NCI-H748 treated with DMSO at 0.1 percent for 48 hours (cell line): Measurements from ENCODE around the gene NUBP1.
"Not testable (repeated sequence)": the region's sequence is repeated elsewhere in the genome, so short reads cannot be mapped to it uniquely, and the experiment has no call there.

Source experiments
- DNase-seq: peaks from one replicate; lab custom pipeline; 2025; lab: John Stamatoyannopoulos, UW

Gene NUBP1

GRCh38 chr16:10743610-10744369 is at the start of gene NUBP1:
Gene NUBP1 (plus strand): TSS chr16:10743842. CDS start chr16:10743864, 22 bp downstream.
- DNase-seq, result peak; percentile 91

- DNase-seq, result no peak
These were observed 49.8 kb upstream of the NUBP1 start for GRCh38 chr16:10693889-10694288.

DNA sequence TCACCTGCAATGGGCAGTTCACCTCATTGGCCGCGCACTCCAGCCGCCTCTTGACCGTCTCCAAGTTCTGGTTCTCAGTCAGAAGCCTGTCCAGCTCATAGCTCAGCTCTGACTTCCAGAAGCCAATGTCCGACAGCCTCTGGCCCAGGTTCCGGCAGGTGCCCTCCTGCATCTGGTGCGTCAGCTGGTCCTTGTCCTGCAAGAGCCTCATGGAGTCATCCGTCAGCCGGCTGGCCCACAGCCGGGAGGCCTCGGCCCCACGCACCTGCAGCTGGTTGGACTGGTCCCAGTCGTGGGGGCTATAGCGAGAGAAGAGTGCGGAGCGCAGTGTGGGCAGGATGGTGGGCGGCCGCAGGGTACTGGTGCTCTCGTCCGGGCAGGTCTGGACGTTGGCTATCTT is 49.3 kb upstream of the NUBP1 start:
- no peak for DNase-seq

GRCh38 chr16:10694830-10695229 is 48.8 kb upstream of the NUBP1 start, which contains the start of gene TEKT5:
Gene TEKT5 (minus strand): TSS chr16:10694930. CDS start chr16:10694873, 57 bp downstream.
- no peak for DNase-seq

- no peak for DNase-seq
These were observed 43.9 kb upstream of the NUBP1 start for GRCh38 chr16:10699756-10700155.

DNA sequence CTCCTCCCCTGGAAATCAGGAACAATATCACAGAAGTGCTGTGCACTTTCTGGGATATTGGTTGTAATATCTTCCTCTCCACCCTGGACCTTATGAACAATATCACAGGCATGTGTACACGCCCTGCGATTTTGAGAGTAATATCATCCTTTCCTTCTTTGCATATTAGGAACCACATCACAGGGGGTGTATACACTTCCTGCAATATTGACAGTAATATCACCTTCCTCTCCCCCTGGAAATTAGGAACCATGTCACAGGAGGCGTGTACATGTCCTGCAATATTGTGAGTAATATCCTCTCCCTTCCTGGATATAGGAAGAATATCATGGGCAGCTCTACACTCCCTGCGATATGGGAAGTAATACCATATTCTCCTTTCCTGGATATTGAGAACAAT is 34.7 kb upstream of the NUBP1 start:
- no peak for DNase-seq

GRCh38 chr16:10728003-10728887 is 15.4 kb upstream of the NUBP1 start:
- DNase-seq, result no peak

DNA sequence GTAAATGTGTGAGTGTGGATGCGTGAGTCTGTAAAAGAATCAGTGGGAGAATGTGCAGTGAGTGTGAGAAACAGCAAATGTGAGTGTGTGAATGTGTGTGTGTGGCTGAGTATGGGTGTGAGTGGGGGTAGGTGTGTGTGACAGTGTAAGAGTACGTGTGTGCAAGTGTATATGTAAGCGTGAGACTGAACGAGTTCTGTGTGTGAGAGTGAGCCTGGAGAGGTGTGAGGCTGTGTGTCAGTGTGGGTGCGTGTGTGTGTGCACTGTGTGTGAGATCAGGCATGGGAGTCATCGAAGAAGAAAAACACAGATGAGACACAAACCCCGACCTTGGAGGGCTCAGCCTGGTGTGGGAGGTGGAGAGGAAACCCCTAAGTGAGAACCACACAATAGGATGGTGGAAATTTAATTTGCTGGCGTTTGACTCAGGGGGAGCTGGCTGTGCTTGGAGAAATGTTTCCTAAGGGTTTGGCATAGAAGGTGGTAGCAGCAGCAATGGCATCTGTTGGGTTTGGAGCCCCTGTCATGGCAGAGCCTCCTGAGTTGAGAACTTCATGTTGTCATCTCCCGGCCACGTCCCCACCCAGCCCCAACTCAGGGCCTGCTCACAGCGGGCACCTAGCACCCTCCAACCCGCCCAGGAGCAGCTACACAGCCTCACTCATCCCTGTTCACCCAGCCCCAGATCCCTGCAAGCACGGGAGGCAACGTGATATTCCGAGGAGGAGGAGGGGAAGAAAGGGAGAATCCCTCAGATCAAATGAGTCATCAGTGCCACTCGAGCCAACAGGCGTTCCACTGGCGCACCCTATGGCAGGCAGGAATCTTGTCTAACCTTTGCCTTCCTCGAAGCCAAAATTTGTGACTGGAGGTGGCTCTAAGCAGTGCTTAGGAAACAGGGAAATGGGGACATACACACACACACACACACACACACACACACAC is 14.3 kb upstream of the NUBP1 start:
- no peak for DNase-seq

- DNase-seq, result no peak
These were observed 11.9 kb upstream of the NUBP1 start for GRCh38 chr16:10731790-10732189.

- peak; percentile 59 for DNase-seq
These were observed 6.5 kb upstream of the NUBP1 start for GRCh38 chr16:10737068-10737625.

DNA sequence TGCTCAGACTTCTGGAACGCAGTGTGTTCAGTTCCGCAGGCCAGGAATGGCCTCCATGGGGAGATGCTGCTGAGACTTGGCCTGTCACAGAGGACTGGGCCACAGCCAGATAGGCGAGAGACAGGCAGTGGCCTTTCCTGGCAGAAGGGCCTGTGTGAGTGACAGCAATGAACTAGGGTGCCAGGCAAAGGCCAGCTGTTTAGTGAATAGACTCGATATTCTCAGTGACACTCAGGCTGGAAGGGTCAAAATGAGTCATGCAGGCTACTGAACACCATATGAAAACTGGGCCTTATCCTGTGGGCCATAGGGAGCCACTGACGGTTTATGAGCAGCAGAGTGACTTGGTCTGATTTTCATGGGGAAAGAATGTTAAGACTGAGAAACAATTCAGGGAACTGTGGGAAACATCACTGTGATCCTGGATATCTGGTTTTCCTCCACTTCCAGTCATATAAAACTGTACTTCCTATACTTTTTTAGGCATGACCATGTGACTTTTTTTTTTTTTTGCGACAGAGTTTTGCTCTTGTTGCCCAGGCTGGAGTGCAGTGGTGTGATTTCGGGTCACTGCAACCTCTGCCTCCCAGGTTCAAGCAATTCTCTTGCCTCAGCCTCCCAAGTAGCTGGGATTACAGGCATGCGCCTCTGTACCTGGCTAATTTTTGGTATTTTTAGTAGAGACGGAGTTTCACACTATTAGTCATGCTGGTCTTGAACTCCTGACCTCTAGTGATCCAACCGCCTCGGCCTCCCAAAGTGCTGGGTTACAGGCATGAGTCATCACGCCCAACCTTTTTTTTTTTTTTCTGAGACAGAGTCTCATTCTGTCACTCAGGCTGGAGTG is 5.2 kb upstream of the NUBP1 start:
- no peak for DNase-seq

DNA sequence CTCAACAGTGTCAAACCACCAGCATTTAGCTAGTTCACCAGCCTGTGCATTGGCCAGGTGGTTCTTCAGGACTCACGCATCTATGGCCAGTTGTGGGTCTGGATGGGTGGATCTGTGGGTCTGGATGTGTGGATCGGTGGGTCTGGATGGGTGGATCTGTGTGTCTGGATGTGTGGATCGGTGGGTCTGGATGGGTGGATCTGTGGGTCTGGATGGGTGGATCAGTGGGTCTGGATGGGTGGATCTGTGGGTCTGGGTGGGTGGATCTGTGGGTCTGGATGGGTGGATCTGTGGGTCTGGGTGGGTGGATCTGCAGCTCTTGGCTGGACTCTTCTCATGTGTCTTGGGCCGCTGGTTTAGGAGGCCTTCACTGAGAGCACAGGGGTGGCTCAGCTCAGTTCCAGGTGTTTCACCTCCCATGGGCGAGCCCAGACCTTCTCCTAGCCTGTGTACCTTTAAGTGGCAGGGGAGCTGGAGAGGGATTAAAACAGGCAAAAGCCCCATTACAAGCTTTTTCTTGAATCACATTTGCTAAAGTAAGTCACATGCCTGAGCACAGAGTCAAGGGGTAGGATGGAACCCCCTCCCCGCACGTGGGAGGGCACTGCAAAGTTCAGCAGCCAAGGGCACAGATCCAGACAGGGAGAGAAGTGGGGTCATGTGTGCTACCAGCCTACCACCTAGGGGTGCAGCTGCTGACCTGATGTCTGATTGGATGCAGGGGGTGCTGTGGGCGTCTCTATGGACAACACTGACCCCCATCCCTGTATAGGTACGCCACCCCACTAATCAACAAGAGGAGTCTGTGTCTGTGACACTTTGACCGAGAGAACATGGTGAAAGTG is 3.4 kb upstream of the NUBP1 start:
- DNase-seq, result no peak

DNA sequence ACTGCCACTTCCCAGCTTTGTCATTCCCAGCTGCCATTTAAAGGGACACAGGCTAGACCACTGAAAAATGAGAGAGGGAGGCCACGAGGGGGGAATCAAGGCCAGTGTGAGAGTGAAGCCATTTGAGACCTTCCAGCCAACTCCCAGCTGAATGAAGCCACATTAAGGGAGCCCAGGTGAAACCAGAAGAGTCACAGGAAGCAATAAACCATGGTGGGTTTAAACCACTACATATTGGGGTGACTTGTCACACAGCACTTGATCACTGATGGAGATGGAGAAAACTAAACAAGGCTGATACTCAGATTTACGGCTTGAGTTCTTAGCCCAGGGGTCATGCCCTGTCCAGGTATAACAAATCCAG is 2.8 kb upstream of the NUBP1 start:
- DNase-seq, result no peak

DNA sequence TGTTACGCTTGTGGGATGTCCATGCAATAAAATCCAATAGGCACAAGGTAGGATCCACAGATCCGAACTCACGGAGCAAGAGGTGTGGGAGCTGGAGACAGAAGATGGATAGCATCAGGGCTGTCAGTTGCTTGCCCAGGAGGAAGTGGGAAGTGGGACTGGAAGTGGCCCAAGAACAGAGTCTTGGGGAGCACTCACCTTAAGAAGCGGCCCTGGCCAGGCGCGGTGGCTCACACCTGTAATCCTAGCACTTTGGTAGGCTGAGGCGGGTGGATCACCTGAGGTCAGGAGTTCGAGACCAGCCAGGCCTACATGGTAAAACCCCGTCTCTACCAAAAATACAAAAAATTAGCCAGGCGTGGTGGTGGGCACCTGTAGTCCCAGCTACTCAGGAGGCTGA is 2.4 kb upstream of the NUBP1 start:
- DNase-seq, result not testable (repeated sequence)

DNA sequence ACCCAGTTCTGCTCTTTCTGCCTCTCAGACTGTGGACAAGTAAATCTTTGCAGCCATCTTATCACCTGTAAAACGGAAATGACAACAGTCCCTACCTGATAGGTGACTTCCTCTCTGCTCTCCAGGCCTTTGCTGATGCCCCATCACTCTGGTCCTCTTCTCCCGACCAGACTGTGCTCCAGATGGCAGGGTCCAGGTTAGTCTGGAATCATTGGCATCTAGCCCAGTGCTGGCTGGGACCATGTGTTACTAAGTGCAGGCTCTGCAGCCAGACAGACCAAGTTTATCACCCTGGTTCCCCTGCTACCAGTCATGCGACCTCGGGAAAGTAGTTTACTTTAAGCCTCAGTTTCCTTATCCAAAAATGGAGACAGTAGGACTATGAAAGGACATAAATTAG is 1.8 kb upstream of the NUBP1 start:
- no peak for DNase-seq

DNA sequence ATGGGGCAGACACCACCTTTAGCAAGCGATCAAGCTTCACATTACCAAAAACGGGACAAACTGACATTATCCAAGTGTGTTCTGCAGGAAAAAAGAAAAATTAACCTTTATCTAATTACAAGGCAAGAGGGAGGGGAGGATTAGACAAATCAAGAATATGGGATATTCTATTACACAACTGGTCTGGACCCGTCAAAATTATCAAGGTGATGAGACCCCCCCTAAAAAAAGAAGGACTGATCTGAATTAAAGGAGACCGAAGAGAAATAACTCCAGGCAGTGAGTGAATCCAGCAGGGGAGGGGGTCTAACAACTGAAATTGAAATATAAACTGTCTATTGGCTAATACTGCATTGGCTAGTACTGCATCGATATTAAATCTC is 424 bp upstream of the NUBP1 start:
- no peak for DNase-seq

- DNase-seq, result no peak
These were observed 858 bp downstream of the NUBP1 start for GRCh38 chr16:10744370-10745030.

DNA sequence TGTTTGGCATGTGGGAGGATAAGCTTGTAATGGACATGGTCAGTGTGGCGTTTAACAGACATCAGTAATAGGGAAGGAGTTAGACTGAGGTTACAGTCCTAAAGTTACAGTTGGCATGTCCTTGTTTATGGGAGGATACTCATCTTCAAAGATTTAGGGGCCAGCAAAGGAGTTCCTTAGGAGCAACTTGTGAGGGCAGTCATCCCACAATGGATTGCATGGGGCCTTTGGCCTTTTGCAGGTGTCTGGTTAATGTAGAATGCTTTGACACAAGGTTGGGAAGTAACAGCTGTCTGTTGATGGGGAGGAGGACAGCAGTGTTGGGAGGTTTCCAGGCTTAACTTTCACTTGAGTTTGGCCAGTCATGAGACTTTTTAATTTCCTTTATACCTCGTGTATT is 2.2 kb downstream of the NUBP1 start:
- no peak for DNase-seq

GRCh38 chr16:10750793-10751192 is 7.2 kb downstream of the NUBP1 start:
- DNase-seq, result no peak
